ENCODE data around the gene MPP4. TPM values are rescaled to one million over a fixed set of nuclear protein-coding genes. Genes with fewer than 3 reads are reported as not detected.

The MPP4 gene
- not detected for total RNA-seq

GRCh38 chr2:201698588-201699226 is at the start of gene MPP4:
TSS of gene MPP4 (minus strand) at chr2:201698644. CDS start at chr2:201693954, 4,690 bp downstream.
- no peak for ATAC-seq

- ATAC-seq, result no peak
Measured at GRCh38 chr2:201746551-201746950, 48.1 kb upstream of the MPP4 start.

- ATAC-seq, result no peak
Measured at GRCh38 chr2:201735486-201735885, 37.0 kb upstream of the MPP4 start.

GRCh38 chr2:201734111-201734510 is 35.7 kb upstream of the MPP4 start:
- ATAC-seq, result no peak

- ATAC-seq, result no peak
Measured at GRCh38 chr2:201733544-201733943, 35.1 kb upstream of the MPP4 start.

- ATAC-seq, result no peak
Measured at GRCh38 chr2:201730651-201731285, 32.3 kb upstream of the MPP4 start.

GRCh38 chr2:201715459-201715858 is 17.0 kb upstream of the MPP4 start:
- ATAC-seq, result no peak

- no peak for ATAC-seq
Measured at GRCh38 chr2:201712726-201713125, 14.3 kb upstream of the MPP4 start.

GRCh38 chr2:201709747-201710146 is 11.3 kb upstream of the MPP4 start:
- ATAC-seq, result no peak

GRCh38 chr2:201709049-201709448 is 10.6 kb upstream of the MPP4 start:
- ATAC-seq, result no peak

GRCh38 chr2:201707753-201708152 is 9.3 kb upstream of the MPP4 start:
- no peak for ATAC-seq

- ATAC-seq, result no peak
Measured at GRCh38 chr2:201707142-201707541, 8.7 kb upstream of the MPP4 start.

GRCh38 chr2:201704536-201704935 is 6.1 kb upstream of the MPP4 start:
- ATAC-seq, result no peak

- ATAC-seq, result no peak
Measured at GRCh38 chr2:201701646-201702045, 3.2 kb upstream of the MPP4 start.

GRCh38 chr2:201699416-201699815 is 972 bp upstream of the MPP4 start:
- ATAC-seq, result no peak

GRCh38 chr2:201697899-201698298 is 545 bp downstream of the MPP4 start:
- ATAC-seq, result no peak

- no peak for ATAC-seq
Measured at GRCh38 chr2:201696151-201696659, 2.2 kb downstream of the MPP4 start.

- ATAC-seq, result no peak
Measured at GRCh38 chr2:201685156-201685555, 13.3 kb downstream of the MPP4 start.

- ATAC-seq, result no peak
Measured at GRCh38 chr2:201680743-201681142, 17.7 kb downstream of the MPP4 start.

- no peak for ATAC-seq
Measured at GRCh38 chr2:201678401-201678800, 20.0 kb downstream of the MPP4 start.

GRCh38 chr2:201675454-201675853 is 23.0 kb downstream of the MPP4 start:
- ATAC-seq, result no peak

- no peak for ATAC-seq
Measured at GRCh38 chr2:201674794-201675193, 23.6 kb downstream of the MPP4 start.

- ATAC-seq, result no peak
Measured at GRCh38 chr2:201674298-201674697, 24.1 kb downstream of the MPP4 start.

- no peak for ATAC-seq
Measured at GRCh38 chr2:201673546-201673945, 24.9 kb downstream of the MPP4 start.
